Loucy (cell line): Measurements from ENCODE around the gene PBRM1.

Experiments used
- H2AFZ ChIP-seq: fragments of 200-600 bp; sonication (generic); 2 replicates; pipeline ENCODE4 v1.6.0; 2016; ENCODE audit warnings: antibody characterized with exemption, mild to moderate bottlenecking, low read length, moderate library complexity
- H3F3A ChIP-seq: fragments of 200-600 bp; 2 replicates; pipeline ENCODE4 v1.6.0; 2016; ENCODE audit warnings: antibody characterized with exemption, low read depth, mild to moderate bottlenecking
- H3K27me3 ChIP-seq: fragments of 200-600 bp; sonication (generic); 2 replicates; pipeline ENCODE4 v1.6.1; 2014; ENCODE audit warnings: low read length, mild to moderate bottlenecking; ENCODE audit not compliant: insufficient read depth, poor library complexity, severe bottlenecking
- H3K36me3 ChIP-seq: fragments of 200-600 bp; sonication (generic); 2 replicates; pipeline ENCODE4 v1.6.1; 2016; ENCODE audit warnings: low read length; ENCODE audit not compliant: insufficient read depth
- H3K4me1 ChIP-seq: fragments of 200-600 bp; sonication (generic); 2 replicates; pipeline ENCODE4 v1.5.1; 2014; ENCODE audit warnings: low read length, mild to moderate bottlenecking; ENCODE audit not compliant: insufficient read depth, poor library complexity, severe bottlenecking
- H3K4me2 ChIP-seq: fragments of 200-600 bp; sonication (generic); 2 replicates; pipeline ENCODE4 v1.6.0; 2014; ENCODE audit warnings: antibody characterized with exemption, low read length, low read depth, mild to moderate bottlenecking; ENCODE audit not compliant: poor library complexity, severe bottlenecking
- H3K4me3 ChIP-seq: fragments of 200-600 bp; sonication (generic); 2 replicates; pipeline ENCODE4 v1.5.1; 2014; ENCODE audit warnings: low read length, mild to moderate bottlenecking, mixed read lengths; ENCODE audit not compliant: poor library complexity, severe bottlenecking
- H3K79me2 ChIP-seq: fragments of 200-600 bp; sonication (generic); 2 replicates; pipeline ENCODE4 v1.6.1; 2014; ENCODE audit warnings: low read length; ENCODE audit not compliant: insufficient read depth
- H3K9ac ChIP-seq: fragments of 200-600 bp; sonication (generic); 2 replicates; pipeline ENCODE4 v1.6.0; 2014; ENCODE audit warnings: mild to moderate bottlenecking, low read depth, low read length, moderate library complexity; ENCODE audit not compliant: poor library complexity, severe bottlenecking
- H3K9me2 ChIP-seq: fragments of 200-600 bp; sonication (generic); replicated peaks from 2 replicates; pipeline ENCODE4 v1.6.1; 2016; ENCODE audit warnings: low read depth, low read length, mixed read lengths
- H3K9me3 ChIP-seq: fragments of 200-600 bp; sonication (generic); 2 replicates; pipeline ENCODE4 v1.6.1; 2014; ENCODE audit warnings: mild to moderate bottlenecking, antibody characterized with exemption, low read length, low read depth; ENCODE audit not compliant: insufficient read depth
- H4K20me1 ChIP-seq: fragments of 200-600 bp; sonication (generic); 2 replicates; pipeline ENCODE4 v1.6.0; 2014; ENCODE audit warnings: antibody characterized with exemption, low read length, mild to moderate bottlenecking; ENCODE audit not compliant: insufficient read depth, poor library complexity, severe bottlenecking
- CTCF ChIP-seq: fragments of 200-600 bp; sonication (generic); conservative IDR thresholded peaks from 2 replicates; pipeline ENCODE4 v1.5.1; 2014; ENCODE audit warnings: mild to moderate bottlenecking, antibody characterized with exemption, low read length
- EZH2phosphoT487 ChIP-seq: fragments of 200-600 bp; IDR thresholded peaks from 2 replicates; pipeline ENCODE4 v1.6.1; 2018; ENCODE audit warnings: antibody characterized with exemption, mild to moderate bottlenecking, moderate library complexity, borderline replicate concordance

Gene PBRM1

GRCh38 chr3:52547143-52547542 lies 138.6 kb downstream of the PBRM1 start:
- no peak overlapping the region for H2AFZ ChIP-seq
- no peaks in the 10 kb centered on the region for H3K9me2 ChIP-seq
- no peaks in the 10 kb centered on the region for H3K4me1 ChIP-seq
- H3K27me3 ChIP-seq = no peaks in the 10 kb centered on the region
- peaks cover 49% of the 10 kb centered on the region; the same call in 1 of the 2 replicates for H3K36me3 ChIP-seq
- no peak overlapping the region for H3K4me2 ChIP-seq
- no peaks in the 10 kb centered on the region for H4K20me1 ChIP-seq
- H3K9ac ChIP-seq = no peak overlapping the region
- H3K4me3 ChIP-seq = no peak overlapping the region
- no peaks in the 10 kb centered on the region for H3K79me2 ChIP-seq
- no peaks in the 10 kb centered on the region for H3K9me3 ChIP-seq
- peaks cover 3% of the 10 kb centered on the region; the same call in 1 of the 2 replicates for H3F3A ChIP-seq
- TF ChIP-seq CTCF = no peak
- TF ChIP-seq EZH2phosphoT487 = no peak

DNA sequence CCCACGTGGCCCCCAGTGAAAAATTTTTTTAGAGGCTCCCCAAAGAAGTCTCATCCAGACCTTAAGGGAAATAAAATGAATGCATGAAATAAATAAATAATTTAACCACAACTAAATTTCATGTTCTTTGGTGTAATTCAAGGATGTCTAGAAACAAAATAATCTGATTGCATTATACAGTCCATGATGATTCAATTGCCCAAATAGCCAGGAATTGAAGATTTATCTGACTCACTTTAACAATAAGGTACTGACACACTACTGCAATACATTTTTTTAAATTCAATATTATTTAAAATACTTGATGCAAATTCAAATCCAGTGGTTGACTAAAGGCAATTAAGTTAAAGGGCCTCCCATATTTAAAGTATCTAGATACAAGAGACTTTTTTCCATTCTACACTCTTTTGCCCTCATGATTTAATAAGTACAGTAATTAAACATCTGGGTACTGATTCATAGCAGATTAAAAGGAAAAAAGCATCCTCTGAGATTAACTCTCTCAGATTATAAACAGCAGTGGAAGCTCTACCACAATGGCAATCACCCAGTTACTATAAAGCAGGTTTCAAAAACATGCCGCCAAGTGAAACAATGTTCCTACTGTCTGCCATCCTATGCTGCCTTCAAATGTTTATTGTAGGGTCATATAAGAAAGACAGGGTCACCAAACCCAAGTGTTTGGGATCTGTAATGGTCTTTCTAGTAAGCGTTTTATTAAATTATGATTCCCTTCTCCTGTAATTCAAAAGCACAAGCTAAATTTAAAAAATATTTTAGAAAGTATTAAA lies 139.4 kb downstream of the PBRM1 start:
- Histone ChIP-seq H3K9ac (no peak overlapping the region), H3K27me3 (no peaks in the 10 kb centered on the region), H3K36me3 (peaks cover 41% of the 10 kb centered on the region; the same call in 1 of the 2 replicates), H3K9me3 (no peaks in the 10 kb centered on the region), H3K9me2 (no peaks in the 10 kb centered on the region), H2AFZ (no peak overlapping the region), H3K4me3 (no peak overlapping the region), H3K79me2 (no peaks in the 10 kb centered on the region), H3F3A (peaks cover 3% of the 10 kb centered on the region; the same call in 1 of the 2 replicates), H3K4me2 (no peak overlapping the region), H3K4me1 (no peaks in the 10 kb centered on the region), H4K20me1 (no peaks in the 10 kb centered on the region)
- TF ChIP-seq EZH2phosphoT487 = no peak
- TF ChIP-seq CTCF = no peak

DNA sequence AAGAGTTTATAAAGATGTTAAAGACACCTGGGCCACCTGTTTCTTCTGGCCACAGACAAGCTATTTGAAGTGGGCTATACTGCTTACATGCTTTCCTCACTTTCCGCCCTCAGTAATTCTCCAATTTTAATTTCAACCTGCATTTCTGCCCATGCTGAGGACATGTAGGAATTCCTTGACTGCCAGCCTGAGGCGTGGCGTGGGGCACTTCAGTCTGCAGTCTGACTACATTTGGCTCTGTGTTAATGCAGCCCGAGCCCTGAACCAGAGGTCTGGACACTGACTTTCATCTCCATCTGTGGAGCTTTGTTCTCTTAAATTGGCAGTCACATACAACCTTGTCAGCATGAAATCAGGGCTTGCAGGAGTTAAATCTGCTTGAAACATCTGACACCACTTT lies 140.8 kb downstream of the PBRM1 start:
- no peaks in the 10 kb centered on the region for H3K9me3 ChIP-seq
- no peak for TF ChIP-seq EZH2phosphoT487
- TF ChIP-seq CTCF = no peak
- H4K20me1 ChIP-seq = peaks cover 2% of the 10 kb centered on the region
- H3K27me3 ChIP-seq = no peaks in the 10 kb centered on the region
- peaks cover 1% of the 10 kb centered on the region for H3K4me1 ChIP-seq
- H3K9me2 ChIP-seq = no peaks in the 10 kb centered on the region
- no peak overlapping the region for H3K4me3 ChIP-seq
- H2AFZ ChIP-seq = no peak overlapping the region
- no peak overlapping the region for H3K9ac ChIP-seq
- no peak overlapping the region for H3K4me2 ChIP-seq
- H3K36me3 ChIP-seq = peaks cover 29% of the 10 kb centered on the region; the same call in 1 of the 2 replicates
- H3K79me2 ChIP-seq = no peaks in the 10 kb centered on the region
- H3F3A ChIP-seq = peaks cover 3% of the 10 kb centered on the region; the same call in 1 of the 2 replicates
